GM19035 (cell line): ENCODE data around the gene NRXN3.
"Not testable (repeated sequence)": the region's sequence is repeated elsewhere in the genome, so short reads cannot be mapped to it uniquely, and the experiment has no call there.

Experiments used
- ATAC-seq: cut with Tn5 transposase; IDR thresholded peaks from one replicate; pipeline ENCODE4 v1.9.1; 2021; ENCODE audit not compliant: unreplicated experiment

NRXN3 gene

DNA sequence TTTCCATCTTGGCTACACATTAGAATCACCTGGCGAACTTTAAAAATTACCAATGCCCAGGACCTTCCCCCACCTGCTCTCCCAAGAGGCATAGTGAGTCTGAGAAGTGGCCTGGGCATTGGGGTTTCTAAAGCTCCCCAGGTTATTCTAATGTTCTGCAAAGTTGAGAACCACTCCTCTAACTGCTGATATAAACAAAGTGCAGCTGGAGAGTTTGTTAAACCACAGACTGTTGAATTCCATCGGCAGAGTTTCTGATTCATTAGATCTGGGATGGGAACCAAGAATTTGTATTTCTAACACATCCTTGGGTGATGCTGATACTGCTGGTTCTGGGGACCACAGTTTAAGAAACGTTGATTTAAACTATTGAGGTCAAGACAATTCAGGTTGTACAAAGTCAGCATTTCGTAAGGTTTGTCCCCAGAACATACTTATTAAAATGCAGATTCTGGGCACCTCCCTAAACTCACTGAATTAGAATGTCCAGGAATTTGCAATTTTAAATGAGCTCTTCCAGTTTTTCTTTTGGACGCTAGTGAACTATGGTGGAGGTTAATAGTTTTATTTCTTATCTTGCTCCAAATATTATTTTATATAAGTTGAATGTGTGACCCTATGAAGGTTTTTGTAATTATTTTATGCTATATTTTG lies 309.1 kb downstream of the NRXN3 start:
- ATAC-seq, result no peak

DNA sequence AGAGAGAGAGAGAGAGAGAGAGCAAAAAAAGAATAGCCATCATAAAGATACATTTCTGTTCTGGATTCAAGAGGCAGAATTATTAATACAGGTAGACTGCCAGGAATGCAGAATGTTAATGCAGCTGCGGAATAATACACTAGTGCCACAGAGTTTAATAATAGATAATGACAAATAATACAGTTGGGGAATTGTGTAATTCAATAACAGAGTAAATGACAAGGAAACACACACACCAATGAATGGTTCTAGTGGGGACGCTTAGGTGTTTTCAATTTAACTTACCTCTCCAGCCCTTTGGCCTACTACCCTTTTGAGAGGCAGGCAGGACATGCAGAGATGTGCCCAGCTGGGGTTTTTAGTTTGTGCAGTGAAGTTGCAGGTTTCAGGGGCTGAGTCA lies 313.9 kb downstream of the NRXN3 start:
- no peak for ATAC-seq

DNA sequence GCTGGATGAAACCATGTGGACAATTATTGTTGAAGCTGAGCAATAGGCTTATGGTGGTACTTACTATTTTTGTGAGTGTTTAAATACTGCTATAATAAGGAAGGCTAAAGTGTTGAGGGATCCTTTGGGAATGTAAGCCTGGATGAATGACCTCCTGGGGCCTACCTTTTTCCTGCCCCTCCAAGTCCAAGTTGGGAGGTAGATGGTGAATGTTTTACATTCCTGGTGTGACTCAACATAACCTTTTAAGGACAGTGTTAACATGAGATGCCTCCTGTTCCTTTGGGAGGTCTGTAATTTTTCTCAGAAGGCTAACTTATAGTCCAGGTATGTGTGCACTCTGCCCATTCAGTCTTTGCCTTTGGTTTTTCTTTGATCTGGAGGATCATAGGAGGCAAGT lies 315.9 kb downstream of the NRXN3 start:
- ATAC-seq, result no peak

DNA sequence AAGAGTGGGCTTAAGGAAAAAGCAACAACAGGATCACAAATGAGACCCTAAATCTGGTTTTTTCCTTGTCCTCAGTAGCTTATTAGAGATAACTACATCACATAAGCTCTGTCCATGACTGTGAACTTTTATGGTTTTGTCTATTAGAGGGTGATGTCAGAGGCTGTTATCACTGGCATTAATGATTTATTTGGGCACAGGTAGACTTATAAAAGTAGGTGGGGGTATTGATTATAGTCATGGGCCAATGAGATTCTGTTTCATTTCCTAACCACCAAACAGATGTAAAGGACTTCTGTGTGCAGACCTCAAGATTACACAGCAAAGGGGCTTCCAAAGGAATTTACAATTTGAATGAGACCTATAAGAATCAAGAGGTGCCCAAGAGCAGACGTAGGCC lies 316.4 kb downstream of the NRXN3 start:
- ATAC-seq, result no peak

DNA sequence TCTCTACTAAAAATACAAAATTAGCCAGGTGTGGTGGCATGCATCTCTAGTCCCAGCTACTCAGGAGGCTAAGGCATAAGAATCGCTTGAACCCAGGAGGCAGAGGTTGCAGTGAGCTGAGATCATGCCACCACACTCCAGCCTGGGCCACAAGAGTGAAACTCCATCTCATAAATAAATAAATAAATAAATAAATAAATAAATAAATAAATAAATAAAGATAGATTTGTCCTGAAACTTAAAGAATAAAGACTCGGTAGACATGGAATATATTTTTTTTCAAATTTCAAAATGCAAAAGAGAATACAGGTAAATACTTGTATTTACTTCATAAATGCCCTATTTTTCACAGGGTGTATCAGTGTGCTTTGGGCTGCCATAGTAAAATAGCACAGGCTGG lies 317.4 kb downstream of the NRXN3 start:
- ATAC-seq, result not testable (repeated sequence)

DNA sequence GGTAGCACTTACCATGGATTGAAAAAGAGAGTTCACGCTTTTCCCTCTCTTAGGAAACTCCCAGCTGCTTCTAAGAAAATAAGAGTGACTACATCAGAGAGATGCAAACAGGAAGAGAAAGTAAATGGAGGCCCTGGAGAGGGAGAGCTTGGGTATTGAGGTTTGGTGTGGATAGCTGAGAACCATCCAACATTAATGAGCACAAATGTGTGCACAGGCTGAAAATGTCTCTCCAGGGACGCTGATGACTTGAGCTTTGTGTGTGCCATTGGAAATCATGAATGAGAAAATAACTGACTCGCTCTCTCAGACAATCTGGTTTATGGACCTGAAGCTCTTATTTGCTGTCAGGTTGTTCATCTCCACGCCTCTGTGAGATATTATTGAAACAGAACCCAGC lies 318.8 kb downstream of the NRXN3 start:
- ATAC-seq, result no peak

DNA sequence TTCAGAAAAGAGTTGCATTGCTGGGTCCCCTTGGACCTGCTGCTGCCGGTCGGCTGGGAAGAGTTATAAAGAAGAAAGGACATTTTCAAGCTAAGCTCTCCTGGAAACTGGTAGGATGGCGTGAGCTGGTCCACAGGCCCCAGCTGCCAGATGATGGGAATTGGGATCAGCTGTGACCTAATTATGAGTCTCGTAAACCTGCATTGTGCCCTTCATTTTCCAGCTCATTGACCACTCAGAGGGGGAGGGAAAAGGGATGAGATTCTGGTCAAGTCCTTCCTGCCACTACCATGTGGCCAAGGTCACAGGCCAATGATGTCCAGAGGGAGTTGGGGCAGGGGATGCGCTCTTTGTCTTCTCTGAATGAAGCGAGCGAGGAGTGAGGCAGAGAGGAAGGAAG lies 320.9 kb downstream of the NRXN3 start:
- ATAC-seq, result no peak

DNA sequence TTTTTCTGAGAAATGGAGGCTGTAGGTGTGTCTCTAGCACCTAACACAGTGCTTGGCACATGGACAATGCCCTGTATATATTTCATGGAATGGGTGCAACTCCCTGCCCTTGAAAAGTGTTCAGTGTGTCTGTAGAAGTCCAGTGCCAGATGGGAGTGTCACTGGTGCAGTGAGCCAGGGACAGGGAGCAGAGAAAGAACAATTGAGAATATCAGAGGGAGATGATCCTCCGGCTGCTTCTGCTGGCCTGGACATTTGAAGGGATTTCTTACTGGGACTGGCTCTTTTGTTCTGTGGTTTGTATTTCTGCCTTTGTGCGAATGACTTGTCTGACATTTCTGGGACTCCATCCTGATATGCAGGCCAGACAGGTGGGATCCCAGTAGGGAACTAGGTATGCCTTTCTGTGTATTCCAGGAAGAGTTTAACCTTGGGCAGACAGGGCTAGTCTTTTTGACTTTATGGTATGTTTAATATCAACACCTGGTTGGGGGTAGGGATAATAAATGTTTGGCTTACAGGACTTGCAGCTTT lies 328.0 kb downstream of the NRXN3 start:
- no peak for ATAC-seq

DNA sequence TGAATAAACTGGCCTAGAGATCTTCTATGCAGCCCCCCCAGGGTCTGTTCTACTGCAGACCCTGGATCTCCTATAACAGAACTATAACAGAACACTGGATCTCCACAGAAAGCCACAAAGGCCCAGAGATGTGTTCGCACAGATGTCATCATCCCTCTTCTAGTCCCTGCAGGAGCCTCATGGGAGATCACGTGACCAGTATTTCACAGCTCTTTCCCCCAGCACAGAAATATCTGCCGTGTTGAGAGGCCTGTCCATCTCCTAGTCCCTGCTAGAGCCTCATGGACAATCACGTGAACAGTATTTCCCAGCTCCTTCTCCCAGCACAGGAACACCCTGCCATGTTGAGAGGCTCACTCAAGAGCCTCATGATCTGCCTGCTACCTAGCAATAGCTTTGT lies 331.7 kb downstream of the NRXN3 start:
- ATAC-seq, result no peak

DNA sequence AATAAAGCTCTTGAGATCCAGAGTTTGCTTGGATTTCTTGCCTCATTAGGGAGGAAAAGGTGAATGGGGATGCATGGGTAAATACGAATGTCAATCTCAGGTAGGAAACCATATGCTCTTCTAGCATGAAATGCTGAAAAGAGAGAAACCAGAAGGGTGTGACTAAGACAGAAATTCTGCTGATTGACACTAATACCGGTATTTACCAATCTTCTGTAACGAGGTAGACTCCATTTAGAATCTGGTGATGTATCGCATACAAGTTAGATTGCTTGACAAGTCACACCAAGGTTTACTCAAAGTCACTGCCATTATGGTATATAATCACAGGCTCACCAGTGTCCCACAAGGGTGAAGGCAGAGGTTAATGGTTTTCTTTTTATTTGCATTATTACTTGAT lies 337.9 kb downstream of the NRXN3 start:
- no peak for ATAC-seq

DNA sequence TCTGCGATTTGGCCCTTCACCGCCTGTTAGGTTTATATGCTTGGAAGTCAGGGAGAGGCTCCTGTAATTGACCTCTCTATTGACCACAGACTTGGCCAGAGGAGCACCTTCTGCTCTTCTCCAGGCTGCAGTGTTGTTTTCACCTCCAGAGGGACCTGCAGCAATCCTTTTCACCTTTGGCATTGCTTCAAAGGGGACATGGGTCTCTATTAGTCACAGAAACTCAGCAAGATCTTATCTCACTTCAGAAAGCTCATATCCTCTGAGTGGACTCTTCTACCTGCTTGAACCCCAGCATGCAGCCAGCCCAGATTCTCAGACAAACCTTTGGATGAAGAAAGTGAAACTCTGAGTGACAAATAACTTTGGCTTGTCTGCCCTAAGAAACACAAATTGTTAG lies 339.3 kb downstream of the NRXN3 start:
- no peak for ATAC-seq

DNA sequence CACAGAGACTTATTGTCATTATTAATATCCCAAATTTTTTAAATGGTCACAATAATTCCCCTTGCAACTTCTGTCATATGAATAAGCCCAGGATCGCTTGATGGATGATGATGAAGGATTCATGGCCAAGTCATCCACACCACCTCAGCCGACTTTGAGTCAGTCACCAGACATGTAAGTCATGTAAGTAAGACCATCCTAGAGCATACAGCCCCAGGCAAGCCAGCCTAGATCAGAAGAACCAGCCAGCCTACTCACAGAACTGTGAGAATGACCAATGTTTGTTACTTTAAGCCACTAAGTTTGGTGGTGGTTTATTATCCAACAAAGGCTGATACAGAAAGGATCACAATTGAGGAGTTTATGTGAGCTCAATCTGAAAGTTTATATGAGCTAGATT lies 341.8 kb downstream of the NRXN3 start:
- no peak for ATAC-seq

DNA sequence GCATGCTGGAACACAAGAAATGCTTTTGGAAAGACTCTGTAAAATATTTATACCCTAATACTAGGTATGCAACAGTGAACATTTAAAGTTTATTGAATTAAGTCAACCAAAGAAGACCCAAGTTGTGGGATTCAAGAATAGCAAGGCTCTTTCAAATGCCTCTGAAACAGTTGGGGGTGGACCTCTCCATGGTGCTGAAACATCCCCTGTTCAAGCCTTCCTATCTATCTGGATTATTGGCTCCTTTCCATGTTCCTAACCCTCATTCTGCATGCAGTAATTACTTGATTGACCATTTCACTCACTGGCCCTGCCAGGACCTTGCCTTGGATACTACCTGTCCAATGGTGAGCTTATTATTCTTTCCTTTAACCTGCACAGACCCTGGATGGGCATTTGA lies 349.7 kb downstream of the NRXN3 start:
- no peak for ATAC-seq

DNA sequence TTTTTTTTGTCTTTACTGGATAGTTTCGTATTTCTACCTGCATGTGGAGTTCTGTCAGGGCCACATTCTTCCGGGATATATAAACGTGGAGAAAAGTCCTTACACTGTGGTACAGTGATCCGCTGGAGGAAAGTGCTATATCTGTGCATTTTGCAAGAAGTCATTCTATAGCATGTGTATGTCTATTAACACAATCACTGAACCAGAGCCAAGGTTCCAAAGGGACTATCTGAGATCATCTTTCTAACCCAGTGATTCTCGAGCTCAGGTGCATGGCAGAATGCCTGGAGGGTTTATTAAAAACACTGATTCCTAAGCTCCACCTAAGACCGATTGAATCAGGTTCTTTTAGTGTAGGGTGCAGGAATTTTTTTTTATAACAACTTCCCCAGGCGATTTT lies 354.0 kb downstream of the NRXN3 start:
- no peak for ATAC-seq

DNA sequence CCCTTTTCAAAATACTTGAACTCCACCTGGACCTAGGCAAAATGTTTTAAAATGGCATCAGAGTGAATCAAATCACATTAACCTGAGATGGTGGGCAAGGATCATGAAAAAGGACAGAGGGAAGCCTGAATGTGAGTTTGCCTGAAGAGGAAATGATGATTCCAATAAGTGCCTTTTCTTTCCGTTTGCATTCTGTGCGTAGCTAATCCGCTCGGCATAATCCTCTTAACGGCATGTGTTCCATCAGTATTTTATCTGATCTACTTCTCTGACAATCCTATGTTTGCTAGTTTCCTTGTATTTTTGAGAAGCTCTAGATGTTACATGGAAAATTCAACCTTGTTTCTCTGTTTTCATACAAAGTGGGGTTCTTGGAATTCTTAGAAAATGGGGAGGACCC lies 354.6 kb downstream of the NRXN3 start:
- ATAC-seq, result no peak

DNA sequence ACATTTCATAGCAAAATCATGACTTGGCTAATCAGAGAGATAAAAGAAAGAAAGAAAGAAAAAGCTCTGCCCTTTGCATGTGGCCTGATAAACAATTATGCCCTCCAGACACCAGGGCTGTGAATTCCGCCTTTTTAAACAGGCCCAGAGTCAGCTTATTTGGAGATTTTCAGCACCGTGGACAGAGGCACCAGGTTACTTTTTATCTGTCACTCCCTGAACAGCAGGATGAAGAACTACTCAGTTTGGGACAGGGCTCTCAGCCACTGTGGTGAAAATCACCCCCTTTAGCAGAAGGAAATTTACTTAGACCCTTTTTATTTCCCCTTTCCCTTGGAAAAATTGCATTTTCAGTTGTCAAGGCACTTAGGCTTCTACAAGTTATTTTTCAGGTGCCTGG lies 359.9 kb downstream of the NRXN3 start:
- ATAC-seq, result no peak

DNA sequence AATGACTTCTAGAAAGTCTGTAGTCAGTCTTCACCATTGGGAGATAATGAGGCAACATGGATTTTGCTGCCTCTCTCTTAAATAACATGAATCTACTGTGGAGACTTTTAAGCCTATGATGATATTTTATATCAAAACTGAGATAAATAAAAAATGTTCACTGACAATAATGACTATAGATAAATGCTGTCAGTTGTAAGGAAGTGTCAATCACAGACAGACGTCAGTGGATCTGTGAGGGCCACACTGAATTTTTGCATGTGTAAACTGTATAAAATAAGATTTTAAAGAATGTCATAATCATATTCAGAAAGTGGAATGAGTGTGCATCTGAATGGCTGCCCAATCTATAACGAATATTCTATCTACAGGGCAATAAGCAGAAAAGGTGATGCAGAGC lies 364.0 kb downstream of the NRXN3 start:
- no peak for ATAC-seq

DNA sequence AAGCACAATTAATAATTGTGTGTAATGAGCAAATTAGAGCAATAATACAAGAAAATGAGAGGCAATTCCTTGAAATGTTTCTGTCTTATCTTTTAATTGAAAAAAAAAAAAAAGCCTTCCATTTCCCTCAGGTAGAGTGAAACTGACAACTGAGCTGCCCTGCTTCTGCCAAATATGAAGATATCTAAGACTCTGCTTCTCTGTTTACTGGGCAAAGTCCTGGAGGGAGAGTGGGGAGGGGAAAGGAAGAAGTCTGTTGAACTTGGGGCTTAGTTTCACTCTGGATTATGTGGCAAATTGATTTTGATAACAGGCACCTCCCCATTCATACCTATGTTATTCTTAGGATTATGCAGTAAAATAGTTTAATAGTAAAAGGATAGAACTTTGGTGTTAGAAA lies 364.9 kb downstream of the NRXN3 start:
- ATAC-seq, result no peak

DNA sequence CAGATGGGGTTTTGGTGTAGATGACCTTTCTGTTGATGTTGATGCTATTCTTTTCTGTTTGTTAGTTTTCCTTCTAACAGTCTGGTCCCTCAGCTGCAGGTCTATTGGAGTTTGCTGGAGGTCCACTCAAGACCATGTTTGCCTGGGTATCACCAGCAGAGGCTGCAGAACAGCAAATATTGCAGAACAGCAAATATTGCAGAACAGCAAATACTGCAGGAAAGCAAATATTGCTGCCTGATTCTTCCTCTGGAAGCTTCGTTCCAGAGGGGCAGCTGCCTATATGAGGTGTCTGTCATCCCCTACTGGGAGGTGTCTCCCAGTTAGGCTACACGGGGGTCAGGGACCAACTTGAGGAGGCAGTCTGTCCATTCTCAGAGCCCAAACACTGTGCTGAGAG lies 371.6 kb downstream of the NRXN3 start:
- ATAC-seq, result not testable (repeated sequence)

DNA sequence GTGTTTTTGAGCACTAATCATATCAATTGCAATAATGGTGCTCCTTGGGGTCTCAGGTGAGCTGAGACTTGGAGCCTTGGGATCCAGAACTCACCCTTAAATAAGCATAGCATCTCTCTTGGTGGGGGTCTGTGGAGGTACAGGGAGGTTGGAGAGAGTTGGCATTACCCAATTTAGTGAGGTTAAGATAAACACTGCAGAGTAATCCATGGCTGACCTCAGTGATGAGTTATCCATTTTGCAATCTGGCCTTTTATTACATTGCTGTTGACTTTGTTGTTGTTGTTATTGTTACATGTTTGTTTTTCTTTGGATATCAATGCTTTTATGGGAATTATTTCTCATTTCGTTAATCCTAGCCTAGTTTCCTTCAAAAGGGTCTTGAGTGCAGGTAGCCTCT lies 373.3 kb downstream of the NRXN3 start:
- no peak for ATAC-seq

DNA sequence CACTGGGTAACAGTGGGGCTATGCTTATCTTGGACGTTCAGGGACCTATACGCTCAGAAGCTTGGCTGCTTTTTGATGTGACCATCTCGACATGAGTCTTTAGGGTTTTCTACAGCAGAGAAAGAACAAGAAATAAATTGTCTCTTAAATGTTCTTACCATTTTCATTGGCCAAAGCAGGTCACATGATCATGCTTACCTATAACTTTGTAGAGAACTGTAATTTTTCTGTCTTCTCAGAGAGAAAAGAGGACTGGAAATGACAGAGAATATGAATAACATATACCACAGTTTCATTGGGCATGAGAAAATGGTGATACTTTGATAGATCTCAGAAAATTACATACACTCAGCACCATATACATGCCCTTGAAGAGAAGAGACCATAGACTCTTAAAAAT lies 390.9 kb downstream of the NRXN3 start:
- ATAC-seq, result no peak

DNA sequence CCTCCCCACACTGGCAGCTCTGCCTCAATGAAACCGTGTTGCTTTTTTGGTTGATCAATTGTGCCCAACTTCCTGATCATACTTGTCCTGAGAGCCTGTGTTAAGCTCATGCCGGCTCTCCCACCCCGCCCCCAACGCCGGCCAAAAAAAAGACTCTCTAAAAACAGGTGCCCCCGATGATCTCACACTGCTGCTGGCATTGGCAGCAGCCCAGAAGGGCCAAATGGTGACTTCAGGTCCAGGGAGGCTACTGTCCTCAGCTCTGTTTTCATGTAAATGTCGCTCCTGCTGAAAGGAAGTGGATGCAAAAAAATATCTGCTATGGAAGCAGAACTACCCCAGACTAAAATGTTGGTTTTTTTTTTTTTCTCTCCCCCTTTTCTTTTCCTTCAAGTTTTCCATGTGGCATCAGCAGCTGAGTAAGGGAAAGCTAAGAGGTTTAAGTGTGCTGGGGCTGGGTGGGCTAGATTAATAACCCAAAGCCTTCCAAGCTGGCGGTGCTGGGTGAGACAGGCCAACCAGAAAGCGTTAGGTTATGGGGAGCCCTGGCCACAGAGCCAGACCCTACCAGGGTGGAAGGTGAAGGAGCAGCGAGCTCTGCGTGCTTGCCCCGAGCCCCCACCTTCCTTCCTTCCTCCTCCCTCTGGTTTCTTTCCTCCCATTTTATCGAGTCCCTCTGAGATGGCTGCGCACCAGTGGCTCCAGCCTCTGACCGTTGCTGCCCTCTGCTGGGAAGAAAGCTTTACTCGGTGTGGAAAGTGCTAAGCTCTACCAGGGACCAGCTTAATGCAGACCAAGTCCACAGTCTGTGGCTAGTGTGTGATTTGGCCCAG lies 396.1 kb downstream of the NRXN3 start:
- ATAC-seq, result peak; percentile 94

DNA sequence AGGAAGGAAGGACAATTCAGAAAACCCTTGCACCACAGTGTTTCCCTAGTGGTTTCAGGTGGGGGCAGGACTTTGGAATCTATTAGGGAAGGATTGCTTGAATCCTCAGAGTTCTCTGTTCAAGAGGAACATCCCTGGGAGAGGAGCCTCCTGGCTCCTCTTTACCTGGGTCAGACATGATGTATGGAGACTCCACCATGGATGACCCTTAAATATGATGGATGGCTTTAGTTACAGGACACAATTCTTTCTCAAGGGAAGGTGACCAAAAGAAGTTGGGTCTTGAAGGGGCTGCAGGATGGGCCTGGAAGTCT lies 396.6 kb downstream of the NRXN3 start:
- peak; percentile 15 for ATAC-seq
